ENCODE data around the gene BBLN. TPM values are rescaled to one million over a fixed set of nuclear protein-coding genes. Genes with fewer than 3 reads are reported as not detected.
"Not testable (repeated sequence)": the region's sequence is repeated elsewhere in the genome, so short reads cannot be mapped to it uniquely, and the experiment has no call there.

BBLN gene
- polyA plus RNA-seq, 6 donors from 2014 or later, result 74.7 to 98.3 (median 93.5) TPM

DNA sequence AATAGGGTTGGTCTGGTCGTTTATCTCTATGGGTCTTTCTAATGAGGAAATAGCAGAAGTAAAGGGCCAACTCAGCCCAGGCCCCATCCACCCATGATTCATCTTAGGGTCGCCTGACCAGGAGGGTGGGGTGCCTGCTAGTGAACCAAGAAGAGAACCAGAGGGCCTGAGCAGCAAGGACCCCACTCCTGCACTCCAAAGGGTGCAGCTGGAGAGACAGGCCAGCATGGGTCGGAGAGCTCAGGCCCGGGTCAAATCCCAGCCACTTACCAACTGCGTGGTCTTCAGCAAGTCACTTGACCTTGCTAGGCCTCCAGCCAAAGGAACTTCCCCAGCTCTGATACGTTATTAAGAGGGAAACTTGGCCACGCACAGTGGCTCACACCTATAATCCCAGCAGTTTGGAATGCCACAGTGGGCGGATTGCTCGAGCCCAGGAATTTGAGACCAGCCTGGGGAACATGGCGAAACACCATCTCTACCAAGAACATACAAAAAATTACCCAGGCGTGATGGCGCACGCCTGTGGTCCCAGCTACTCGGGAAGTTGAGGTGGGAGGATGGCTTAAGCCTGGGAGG is 4.3 kb downstream of the BBLN start:
- ATAC-seq (ENCODE audit: low read depth in 2 of 2) (no peak), DNase-seq (no peak)
- no peaks in the 10 kb centered on the region for H3K27me3 Mint-ChIP-seq
- no peak overlapping the region for H3K4me3 Mint-ChIP-seq
- peaks cover 5 to 24% of the 10 kb centered on the region in 2 donors for H3K36me3 Mint-ChIP-seq
- H3K9me3 Mint-ChIP-seq, result no peaks in the 10 kb centered on the region
- H3K4me1 Mint-ChIP-seq, result peaks cover 12 to 25% (median 16%) of the 10 kb centered on the region in 3 donors
- peak overlapping the region in 2 of 6 donors; percentile 27 to 29 for H3K27ac Mint-ChIP-seq

DNA sequence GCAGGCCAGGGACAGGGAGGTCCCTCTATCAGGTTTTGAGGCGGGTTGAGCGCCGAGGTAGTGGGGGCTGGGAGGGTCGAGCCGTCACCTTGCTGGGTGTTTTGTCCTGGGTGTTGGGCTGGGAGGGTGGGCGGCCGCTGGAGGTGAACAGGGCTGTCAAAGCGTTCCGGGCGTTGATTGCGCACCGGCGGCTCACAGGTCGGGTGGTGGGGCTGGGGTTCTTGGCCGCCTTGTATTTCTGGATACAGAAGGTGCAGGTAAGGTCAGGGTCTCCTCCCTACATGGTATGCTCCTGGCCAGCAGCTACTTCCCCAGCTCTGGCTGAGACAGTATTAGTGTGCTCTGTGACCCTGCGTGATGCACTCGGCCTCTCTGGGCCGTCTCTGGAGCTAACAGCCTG is 6.1 kb downstream of the BBLN start:
- Mint-ChIP-seq H3K9me3 (no peaks in the 10 kb centered on the region), H3K4me3 (no peak overlapping the region), H3K27me3 (no peaks in the 10 kb centered on the region), H3K4me1 (peaks cover 10 to 19% (median 12%) of the 10 kb centered on the region in 3 donors), H3K27ac (no peak overlapping the region), H3K36me3 (peaks cover 5 to 28% of the 10 kb centered on the region in 2 donors)
- no peak for ATAC-seq (ENCODE audit: low read depth in 2 of 2)
- DNase-seq, result no peak

GRCh38 chr9:128167209-128167608 is 7.1 kb downstream of the BBLN start:
- peaks cover 5 to 28% of the 10 kb centered on the region in 2 donors for H3K36me3 Mint-ChIP-seq

DNA sequence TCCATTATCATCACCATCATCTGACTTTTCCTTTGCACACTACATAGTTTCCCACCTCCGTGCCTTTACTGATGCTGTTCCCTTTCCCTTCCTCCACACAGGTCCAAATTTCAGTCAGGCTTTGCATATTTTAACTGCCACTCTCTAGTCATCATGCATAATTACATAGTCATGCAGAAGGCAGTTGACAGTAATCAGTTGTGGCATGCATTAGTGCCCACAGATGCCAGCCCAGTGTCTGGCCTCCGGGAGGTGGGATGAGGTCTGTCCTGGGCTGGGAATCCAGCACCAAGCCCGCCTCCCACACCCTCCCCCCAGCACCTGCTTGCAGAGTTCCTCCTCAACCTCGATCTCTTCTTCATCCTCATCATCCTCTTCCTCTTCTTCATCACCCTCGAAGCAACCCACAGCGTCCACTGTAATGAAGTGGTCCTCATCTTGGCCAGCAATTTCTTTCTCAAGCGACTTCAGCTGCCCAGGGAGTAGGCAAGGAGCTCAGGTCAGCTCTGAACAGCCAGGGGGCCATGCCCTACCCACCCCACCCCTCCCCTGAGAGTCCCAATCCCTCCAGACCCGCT is 8.8 kb downstream of the BBLN start:
- Mint-ChIP-seq H3K4me1 (peaks cover 0 to 8% (median 4%) of the 10 kb centered on the region in 3 donors), H3K27me3 (no peaks in the 10 kb centered on the region), H3K4me3 (no peak overlapping the region), H3K36me3 (peaks cover 5 to 28% of the 10 kb centered on the region in 2 donors), H3K27ac (peak overlapping the region in 1 of 6 donors; percentile 20), H3K9me3 (no peaks in the 10 kb centered on the region)
- DNase-seq, result no peak
- no peak for ATAC-seq (ENCODE audit: low read depth in 2 of 2)

More at GRCh38 chr9:128167209-128167608, 7.1 kb downstream of the BBLN start:
- Mint-ChIP-seq H3K27ac (no peak overlapping the region), H3K4me1 (peaks cover 7 to 14% (median 11%) of the 10 kb centered on the region in 3 donors), H3K4me3 (no peak overlapping the region), H3K9me3 (no peaks in the 10 kb centered on the region), H3K27me3 (no peaks in the 10 kb centered on the region)
- DNase-seq (no peak), ATAC-seq (ENCODE audit: low read depth in 2 of 2) (no peak)

DNA sequence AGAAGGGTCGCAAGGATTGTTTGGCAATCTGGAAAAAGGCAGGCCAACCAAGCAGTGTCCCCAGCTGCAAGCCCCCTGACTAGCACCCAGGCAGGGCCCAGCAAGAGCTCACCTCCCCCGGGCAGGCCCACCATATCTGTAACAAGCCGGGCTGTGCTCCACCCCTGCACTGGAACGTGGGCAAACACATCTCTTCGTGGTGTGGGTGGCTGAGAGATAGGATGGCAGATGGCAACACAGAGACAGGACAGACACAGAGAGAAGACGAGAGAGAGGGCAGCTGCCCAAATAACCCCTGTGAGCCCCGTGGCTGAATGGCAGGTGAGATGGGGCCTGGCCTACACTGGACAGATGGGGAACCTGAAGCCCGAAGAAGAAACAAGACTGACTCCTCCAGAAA is 9.4 kb downstream of the BBLN start:
- Mint-ChIP-seq H3K4me3 (no peak overlapping the region), H3K27me3 (no peaks in the 10 kb centered on the region), H3K4me1 (peaks cover 0 to 8% (median 4%) of the 10 kb centered on the region in 3 donors), H3K9me3 (no peaks in the 10 kb centered on the region), H3K27ac (peak overlapping the region in 1 of 6 donors; percentile 72), H3K36me3 (peaks cover 5 to 28% of the 10 kb centered on the region in 2 donors)
- DNase-seq (no peak), ATAC-seq (ENCODE audit: low read depth in 2 of 2) (no peak)

GRCh38 chr9:128169925-128170324 is 9.9 kb downstream of the BBLN start:
- H3K36me3 Mint-ChIP-seq, result peaks cover 5 to 28% of the 10 kb centered on the region in 2 donors
- DNase-seq, result no peak
- H3K27me3 Mint-ChIP-seq, result no peaks in the 10 kb centered on the region
- no peak for ATAC-seq (ENCODE audit: low read depth in 2 of 2)
- H3K4me3 Mint-ChIP-seq, result no peak overlapping the region
- H3K27ac Mint-ChIP-seq, result peak overlapping the region in 1 of 6 donors; percentile 45
- no peaks in the 10 kb centered on the region for H3K9me3 Mint-ChIP-seq
- peaks cover 0 to 8% (median 4%) of the 10 kb centered on the region in 3 donors for H3K4me1 Mint-ChIP-seq

DNA sequence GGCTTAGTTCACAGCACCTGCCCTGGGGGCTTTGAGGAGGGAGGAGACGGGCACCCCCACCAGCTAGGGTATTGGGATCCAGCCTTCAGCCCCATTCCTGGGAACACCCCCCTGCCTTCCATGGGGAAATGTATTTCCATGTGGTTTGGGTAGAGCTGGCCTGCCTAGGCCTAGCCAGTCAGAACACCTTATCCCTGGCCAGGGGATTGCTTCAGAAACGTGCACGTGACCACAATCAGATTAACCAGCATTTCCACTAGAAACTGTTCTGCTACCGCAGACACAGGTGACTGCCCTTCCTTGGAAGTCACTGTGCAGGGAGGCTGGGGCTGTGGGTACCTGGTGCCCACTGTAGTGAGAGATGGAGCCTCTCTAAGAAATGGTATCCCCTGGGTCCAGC is 14.0 kb downstream of the BBLN start:
- Mint-ChIP-seq H3K4me3 (no peak overlapping the region), H3K4me1 (peaks cover 0 to 2% (median 0%) of the 10 kb centered on the region in 3 donors), H3K9me3 (no peaks in the 10 kb centered on the region), H3K27me3 (no peaks in the 10 kb centered on the region), H3K36me3 (peaks cover 0 to 8% of the 10 kb centered on the region in 2 donors), H3K27ac (peak overlapping the region in 1 of 6 donors; percentile 51)
- ATAC-seq (ENCODE audit: low read depth in 2 of 2), result no peak
- no peak for DNase-seq

DNA sequence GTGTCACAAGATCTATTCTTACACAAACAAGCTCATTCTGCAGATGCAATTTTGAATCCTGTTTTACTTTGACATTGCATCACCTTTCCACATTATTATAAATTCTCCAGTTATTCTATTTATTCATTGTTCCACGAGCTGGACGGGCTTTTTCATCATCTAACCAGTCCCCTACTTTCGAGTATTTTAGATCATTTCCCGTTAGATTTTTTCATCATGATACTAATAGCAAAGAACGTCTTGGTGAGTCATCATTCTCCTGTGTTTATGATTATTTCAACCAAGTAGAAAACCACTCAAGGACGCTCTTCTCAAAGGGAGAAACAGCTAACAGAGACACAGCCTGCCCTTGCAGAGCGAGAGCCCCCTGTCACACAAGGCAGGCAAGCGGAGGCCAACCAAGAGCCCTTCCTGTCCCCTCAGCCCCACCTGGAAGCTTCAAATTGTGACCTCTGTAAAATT is 15.1 kb downstream of the BBLN start:
- H3K4me3 Mint-ChIP-seq, result peak overlapping the region in 1 of 8 donors; percentile 52
- H3K36me3 Mint-ChIP-seq, result no peaks in the 10 kb centered on the region
- H3K9me3 Mint-ChIP-seq, result peaks cover 0 to 2% (median 0%) of the 10 kb centered on the region in 7 donors
- no peaks in the 10 kb centered on the region for H3K27me3 Mint-ChIP-seq
- DNase-seq, result no peak
- no peak for ATAC-seq (ENCODE audit: low read depth in 2 of 2)
- no peaks in the 10 kb centered on the region for H3K4me1 Mint-ChIP-seq
- H3K27ac Mint-ChIP-seq, result peak overlapping the region in 1 of 6 donors; percentile 39

- ATAC-seq (ENCODE audit: low read depth in 2 of 2), result no peak
- no peaks in the 10 kb centered on the region for H3K27me3 Mint-ChIP-seq
- DNase-seq, result no peak
- peak overlapping the region in 1 of 6 donors; percentile 26 for H3K27ac Mint-ChIP-seq
- peaks cover 0 to 2% (median 0%) of the 10 kb centered on the region in 7 donors for H3K9me3 Mint-ChIP-seq
- no peaks in the 10 kb centered on the region for H3K36me3 Mint-ChIP-seq
- H3K4me3 Mint-ChIP-seq, result no peak overlapping the region
- no peaks in the 10 kb centered on the region for H3K4me1 Mint-ChIP-seq
Measured at GRCh38 chr9:128175726-128176125, 15.7 kb downstream of the BBLN start.

- peaks cover 0 to 7% (median 3%) of the 10 kb centered on the region in 3 donors for H3K4me1 Mint-ChIP-seq
- no peak for ATAC-seq (ENCODE audit: low read depth in 2 of 2)
- H3K27me3 Mint-ChIP-seq, result no peaks in the 10 kb centered on the region
- DNase-seq, result no peak
- peaks cover 0 to 2% (median 0%) of the 10 kb centered on the region in 7 donors for H3K9me3 Mint-ChIP-seq
- no peak overlapping the region for H3K4me3 Mint-ChIP-seq
- no peak overlapping the region for H3K27ac Mint-ChIP-seq
- H3K36me3 Mint-ChIP-seq, result peaks cover 0 to 9% of the 10 kb centered on the region in 2 donors
Measured at GRCh38 chr9:128178806-128179431, 18.9 kb downstream of the BBLN start.

GRCh38 chr9:128180001-128180400 is 19.9 kb downstream of the BBLN start:
- H3K27ac Mint-ChIP-seq, result no peak overlapping the region
- H3K4me1 Mint-ChIP-seq, result peaks cover 0 to 7% (median 3%) of the 10 kb centered on the region in 3 donors
- ATAC-seq (ENCODE audit: low read depth in 2 of 2) (no peak), DNase-seq (no peak)
- H3K9me3 Mint-ChIP-seq, result peaks cover 0 to 2% (median 0%) of the 10 kb centered on the region in 7 donors
- H3K27me3 Mint-ChIP-seq, result no peaks in the 10 kb centered on the region
- peaks cover 0 to 9% of the 10 kb centered on the region in 2 donors for H3K36me3 Mint-ChIP-seq
- H3K4me3 Mint-ChIP-seq, result no peak overlapping the region

DNA sequence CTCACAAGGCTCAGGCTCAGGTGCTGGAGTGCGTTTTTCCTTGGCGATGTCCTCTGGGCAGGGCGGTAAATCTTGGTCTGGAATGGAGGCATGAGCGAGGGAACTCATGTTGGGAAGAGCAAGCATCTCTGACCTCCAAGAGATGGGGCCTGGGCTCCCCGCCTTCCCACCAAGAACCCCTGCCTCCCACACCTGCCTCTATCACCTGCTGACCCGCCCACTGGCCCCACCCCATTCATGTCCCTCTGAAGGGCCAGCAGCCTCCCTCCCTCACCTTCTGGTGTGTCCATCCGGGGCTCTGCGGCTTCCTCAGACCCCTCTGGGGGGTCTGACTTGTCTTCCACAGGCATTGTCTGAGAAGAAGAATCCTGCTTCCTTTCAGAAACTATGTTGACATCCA is 20.4 kb downstream of the BBLN start:
- peaks cover 0 to 2% (median 0%) of the 10 kb centered on the region in 7 donors for H3K9me3 Mint-ChIP-seq
- H3K27ac Mint-ChIP-seq, result no peak overlapping the region
- no peak for DNase-seq
- peaks cover 0 to 7% (median 3%) of the 10 kb centered on the region in 3 donors for H3K4me1 Mint-ChIP-seq
- no peak for ATAC-seq (ENCODE audit: low read depth in 2 of 2)
- no peaks in the 10 kb centered on the region for H3K27me3 Mint-ChIP-seq
- peaks cover 0 to 9% of the 10 kb centered on the region in 2 donors for H3K36me3 Mint-ChIP-seq
- no peak overlapping the region for H3K4me3 Mint-ChIP-seq

GRCh38 chr9:128181480-128181879 is 21.4 kb downstream of the BBLN start:
- not testable (repeated sequence) for DNase-seq; H3K27ac Mint-ChIP-seq; H3K27me3 Mint-ChIP-seq; ATAC-seq (ENCODE audit: low read depth in 2 of 2); H3K9me3 Mint-ChIP-seq; H3K4me3 Mint-ChIP-seq
- Mint-ChIP-seq H3K4me1 (peaks cover 3 to 10% (median 4%) of the 10 kb centered on the region in 3 donors), H3K36me3 (peaks cover 0 to 13% of the 10 kb centered on the region in 2 donors)

Measured in naive B cell (primary cell).